Endothelial cell (in vitro differentiated cells): ENCODE results near the gene MYBBP1A. TPM values are rescaled to one million over a fixed set of nuclear protein-coding genes. Genes with fewer than 3 reads are reported as not detected.

Experiments used
- DNase-seq: peaks from one replicate; pipeline ENCODE4 v3.0.0; 2021; ENCODE audit warnings: low spot score
- H3K27ac Mint-ChIP-seq: one replicate; pipeline ENCODE4 v1.8.0; 2021; ENCODE audit warnings: mixed read lengths, inconsistent platforms; ENCODE audit not compliant: unreplicated experiment
- H3K27me3 Mint-ChIP-seq: one replicate; pipeline ENCODE4 v1.8.0; 2021; ENCODE audit warnings: mild to moderate bottlenecking, moderate library complexity, mixed read lengths, inconsistent platforms; ENCODE audit not compliant: unreplicated experiment
- H3K36me3 Mint-ChIP-seq: one replicate; pipeline ENCODE4 v1.8.0; 2021; ENCODE audit warnings: mild to moderate bottlenecking, low read depth, mixed read lengths, inconsistent platforms; ENCODE audit not compliant: unreplicated experiment
- H3K4me1 Mint-ChIP-seq: one replicate; pipeline ENCODE4 v1.8.0; 2021; ENCODE audit warnings: mild to moderate bottlenecking, mixed read lengths, inconsistent platforms; ENCODE audit not compliant: unreplicated experiment
- H3K4me3 Mint-ChIP-seq: one replicate; pipeline ENCODE4 v1.8.0; 2021; ENCODE audit warnings: mild to moderate bottlenecking, mixed read lengths, inconsistent platforms; ENCODE audit not compliant: unreplicated experiment
- H3K9me3 Mint-ChIP-seq: one replicate; pipeline ENCODE4 v1.8.0; 2021; ENCODE audit warnings: mixed read lengths, inconsistent platforms; ENCODE audit not compliant: unreplicated experiment
- total RNA-seq: library from RNA; stranded (reverse); fragmentation: NEBNext Ultra II Directional; extraction: Animal tissue kit (Norgen Biotek cat#: 25700); gene quantifications from one replicate; pipeline ENCODE4 v1.2.1, GENCODE V29; 2021; ENCODE audit not compliant: unreplicated experiment
- TF ChIP-seq, protein P1 (sequence below): fragments of 200-600 bp; sonication (generic); IDR thresholded peaks from one replicate; pipeline ENCODE4 v1.5.0; 2021; ENCODE audit warnings: antibody characterized with exemption; ENCODE audit not compliant: unreplicated experiment

MYBBP1A gene
- total RNA-seq, 1 donor from 2014 or later: 32.4 TPM

DNA sequence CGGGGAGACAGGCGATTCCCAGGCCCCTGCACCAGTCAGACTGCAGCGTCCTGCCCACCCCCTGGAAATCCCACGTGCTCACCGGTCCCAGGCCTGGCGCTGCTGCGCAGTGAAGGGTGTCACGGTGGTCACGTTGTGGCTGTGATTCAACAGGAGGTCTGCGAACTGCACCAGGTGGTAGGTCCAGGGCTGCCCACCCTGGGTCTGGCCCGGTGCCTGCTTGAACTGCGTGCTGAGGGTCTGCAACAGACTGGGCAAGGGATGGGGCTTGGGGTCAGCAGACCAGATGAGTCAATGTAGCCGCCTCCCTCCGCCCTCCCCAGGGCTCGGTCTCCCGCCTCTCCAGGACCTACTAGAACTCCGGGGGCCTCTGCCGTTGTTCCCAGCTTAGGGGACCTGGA is 7.1 kb downstream of the MYBBP1A start:
- Mint-ChIP-seq H3K27me3 (peaks cover 29% of the 10 kb centered on the region), H3K27ac (no peak overlapping the region), H3K4me1 (peaks cover 5% of the 10 kb centered on the region), H3K9me3 (no peaks in the 10 kb centered on the region), H3K36me3 (peaks cover 4% of the 10 kb centered on the region), H3K4me3 (no peak overlapping the region)
- TF ChIP-seq, protein P1, sequence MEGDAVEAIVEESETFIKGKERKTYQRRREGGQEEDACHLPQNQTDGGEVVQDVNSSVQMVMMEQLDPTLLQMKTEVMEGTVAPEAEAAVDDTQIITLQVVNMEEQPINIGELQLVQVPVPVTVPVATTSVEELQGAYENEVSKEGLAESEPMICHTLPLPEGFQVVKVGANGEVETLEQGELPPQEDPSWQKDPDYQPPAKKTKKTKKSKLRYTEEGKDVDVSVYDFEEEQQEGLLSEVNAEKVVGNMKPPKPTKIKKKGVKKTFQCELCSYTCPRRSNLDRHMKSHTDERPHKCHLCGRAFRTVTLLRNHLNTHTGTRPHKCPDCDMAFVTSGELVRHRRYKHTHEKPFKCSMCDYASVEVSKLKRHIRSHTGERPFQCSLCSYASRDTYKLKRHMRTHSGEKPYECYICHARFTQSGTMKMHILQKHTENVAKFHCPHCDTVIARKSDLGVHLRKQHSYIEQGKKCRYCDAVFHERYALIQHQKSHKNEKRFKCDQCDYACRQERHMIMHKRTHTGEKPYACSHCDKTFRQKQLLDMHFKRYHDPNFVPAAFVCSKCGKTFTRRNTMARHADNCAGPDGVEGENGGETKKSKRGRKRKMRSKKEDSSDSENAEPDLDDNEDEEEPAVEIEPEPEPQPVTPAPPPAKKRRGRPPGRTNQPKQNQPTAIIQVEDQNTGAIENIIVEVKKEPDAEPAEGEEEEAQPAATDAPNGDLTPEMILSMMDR: no peak
- no peak for DNase-seq

DNA sequence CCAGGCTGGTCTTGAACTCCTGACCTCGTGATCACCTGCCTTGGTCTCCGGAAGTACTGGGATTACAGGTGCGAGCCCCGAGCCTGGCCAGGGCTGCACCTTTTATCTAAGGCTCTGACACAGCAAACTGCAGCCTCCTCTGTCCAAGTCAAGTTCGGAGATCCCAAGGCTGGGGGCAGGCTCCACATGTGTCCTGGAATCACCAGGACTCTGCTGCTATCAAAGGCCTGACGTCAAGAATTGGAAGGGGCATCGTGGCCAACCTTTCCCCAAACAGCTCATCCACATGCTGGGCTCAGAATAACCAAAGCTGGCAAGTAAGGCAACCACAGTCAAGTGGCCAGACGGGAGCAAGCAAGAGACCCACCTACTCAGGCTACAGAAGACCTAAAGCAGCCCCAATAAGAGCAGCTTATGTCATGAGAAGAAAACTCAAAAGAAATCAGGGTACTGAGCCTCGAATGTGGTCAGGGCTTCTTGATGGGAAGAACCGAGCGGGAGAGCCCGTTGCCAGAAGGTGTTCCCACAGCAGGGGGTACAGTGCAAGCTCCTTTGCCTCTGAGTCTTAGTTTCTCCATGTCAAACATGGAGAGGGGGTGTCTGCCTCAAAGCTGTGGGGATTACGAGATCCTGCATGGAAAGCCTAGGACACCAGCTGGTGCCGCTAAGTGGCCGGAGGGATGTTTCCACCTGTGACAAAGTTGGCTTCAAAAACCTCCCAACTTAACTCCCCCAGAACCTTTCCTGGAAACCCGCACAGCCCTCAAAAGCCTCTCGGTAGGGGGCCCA is 7.9 kb downstream of the MYBBP1A start:
- Mint-ChIP-seq H3K27ac (no peak overlapping the region), H3K9me3 (no peaks in the 10 kb centered on the region), H3K4me1 (peaks cover 5% of the 10 kb centered on the region), H3K4me3 (peak overlapping the region; percentile 56), H3K36me3 (peaks cover 4% of the 10 kb centered on the region), H3K27me3 (peaks cover 34% of the 10 kb centered on the region)
- TF ChIP-seq, protein P1: no peak
- DNase-seq: no peak

DNA sequence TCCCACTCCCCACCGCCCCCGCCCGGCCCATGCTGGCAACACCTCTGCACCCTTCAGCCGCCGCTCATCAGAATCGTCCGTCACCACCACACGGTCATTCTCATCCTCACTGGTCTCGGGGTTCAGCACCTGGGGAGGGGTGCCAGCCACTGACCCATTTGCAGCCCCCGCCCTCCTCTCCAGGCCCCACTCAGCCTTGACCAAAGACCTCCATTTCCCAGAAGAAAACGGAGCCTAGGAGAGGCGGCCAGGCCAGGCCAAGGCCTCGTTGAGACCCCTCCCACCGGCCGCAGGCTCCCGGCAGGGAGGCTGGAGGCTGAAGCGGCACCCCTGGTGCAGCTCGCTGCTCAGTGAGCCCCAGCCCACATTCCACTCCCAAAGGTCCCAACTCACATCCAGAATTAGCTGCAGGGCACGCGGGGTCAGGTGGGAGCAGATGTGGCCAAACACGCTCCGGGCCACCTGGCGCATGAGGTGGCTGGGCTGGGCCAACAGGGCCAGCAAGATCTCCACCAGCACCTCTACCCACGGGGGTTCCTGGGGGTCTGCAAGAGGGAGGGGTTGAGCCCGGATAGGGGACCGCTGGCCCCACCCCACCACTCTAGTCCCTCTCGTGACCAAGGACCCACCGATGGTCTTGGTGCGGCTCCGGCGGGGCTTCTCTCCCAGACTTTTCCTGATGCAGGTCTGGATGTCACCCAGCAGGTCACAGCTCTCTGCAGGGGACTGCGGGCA is 9.8 kb downstream of the MYBBP1A start:
- Mint-ChIP-seq H3K27me3 (peaks cover 48% of the 10 kb centered on the region), H3K9me3 (no peaks in the 10 kb centered on the region), H3K27ac (no peak overlapping the region), H3K4me1 (peaks cover 8% of the 10 kb centered on the region), H3K4me3 (peak overlapping the region; percentile 25), H3K36me3 (no peaks in the 10 kb centered on the region)
- TF ChIP-seq, protein P1: no peak
- DNase-seq: peak; percentile 4

DNA sequence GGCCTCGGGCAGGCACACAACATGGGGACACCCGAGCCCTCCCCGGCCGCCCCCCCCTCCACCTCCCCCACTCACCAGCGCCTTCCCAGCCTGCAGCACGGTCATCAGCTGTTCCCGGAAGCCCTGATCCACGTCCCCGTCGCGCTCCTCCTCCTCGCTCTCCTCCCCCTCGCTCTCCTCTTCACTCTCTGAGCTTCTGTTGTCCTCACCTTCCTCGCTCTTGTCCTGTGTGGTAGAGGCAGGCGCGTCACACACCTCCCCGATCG is 10.3 kb downstream of the MYBBP1A start:
- no peaks in the 10 kb centered on the region for H3K9me3 Mint-ChIP-seq
- H3K36me3 Mint-ChIP-seq: no peaks in the 10 kb centered on the region
- TF ChIP-seq, protein P1: no peak
- no peak overlapping the region for H3K27ac Mint-ChIP-seq
- peak overlapping the region; percentile 25 for H3K4me3 Mint-ChIP-seq
- no peak for DNase-seq
- H3K27me3 Mint-ChIP-seq: peaks cover 48% of the 10 kb centered on the region
- H3K4me1 Mint-ChIP-seq: peaks cover 8% of the 10 kb centered on the region
